GM19452 (cell line): Measurements from ENCODE around the gene SLC23A1.

ENCODE experiments used
- ATAC-seq: cut with Tn5 transposase; IDR thresholded peaks from one replicate; pipeline ENCODE4 v1.9.1; 2021; ENCODE audit not compliant: unreplicated experiment

The SLC23A1 gene

DNA sequence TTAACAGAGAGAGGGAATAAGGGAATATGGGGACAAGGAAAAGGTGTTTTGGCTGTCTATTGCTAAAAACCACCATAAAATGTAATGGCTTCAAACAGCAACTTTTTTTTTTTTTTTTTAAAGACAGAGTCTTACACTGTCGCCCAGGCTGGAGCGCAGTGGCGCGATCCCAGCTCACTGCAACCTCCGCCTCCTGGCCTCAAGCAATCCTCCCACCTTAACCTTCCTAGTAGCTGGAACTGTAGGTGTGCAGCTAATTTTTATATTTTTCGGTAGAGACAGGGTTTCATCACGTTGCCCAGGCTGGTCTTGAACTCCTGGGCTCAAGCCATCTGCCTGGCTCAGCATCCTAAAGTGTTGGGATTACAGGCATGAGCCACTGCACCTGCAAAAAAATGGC lies 25.1 kb upstream of the SLC23A1 start:
- no peak for ATAC-seq

DNA sequence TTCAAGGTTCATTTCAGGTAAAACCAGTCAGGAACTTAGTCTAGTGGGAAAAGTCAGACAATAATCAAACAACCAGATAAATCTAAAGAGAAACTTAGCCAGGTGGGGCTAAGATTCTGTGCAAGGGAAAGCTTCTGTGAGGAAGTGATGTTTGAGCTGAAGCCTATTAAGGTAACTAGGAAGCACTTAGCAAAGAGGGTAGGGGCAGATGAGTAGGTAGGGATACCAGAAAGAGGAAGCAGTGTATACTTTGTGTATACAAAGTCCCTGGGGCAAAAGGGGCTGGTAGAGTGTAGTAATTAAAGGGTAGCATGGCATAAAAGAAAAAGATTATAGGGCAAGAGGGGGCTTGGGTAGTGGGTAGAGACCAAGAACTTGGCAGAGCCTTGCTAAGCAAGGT lies 24.4 kb upstream of the SLC23A1 start:
- no peak for ATAC-seq

DNA sequence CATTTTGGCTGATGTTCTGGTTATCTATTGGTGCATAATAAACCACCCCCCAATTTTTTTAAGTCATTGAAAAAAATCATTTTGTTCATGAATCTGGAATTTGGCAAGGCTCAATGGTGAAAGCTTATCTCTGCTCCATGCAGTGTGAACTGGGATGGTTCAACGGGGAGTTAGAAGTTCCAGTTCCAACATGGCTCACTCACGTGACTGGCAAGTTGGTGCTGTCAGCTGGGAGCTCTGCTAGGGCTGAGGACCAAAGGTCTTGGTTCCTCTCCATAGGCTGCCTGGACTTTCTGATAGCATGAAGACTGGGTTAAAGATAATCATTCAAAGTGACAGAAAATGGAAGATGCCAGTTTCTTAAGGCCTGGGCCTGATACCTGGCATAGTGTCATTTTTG lies 23.9 kb upstream of the SLC23A1 start:
- no peak for ATAC-seq

DNA sequence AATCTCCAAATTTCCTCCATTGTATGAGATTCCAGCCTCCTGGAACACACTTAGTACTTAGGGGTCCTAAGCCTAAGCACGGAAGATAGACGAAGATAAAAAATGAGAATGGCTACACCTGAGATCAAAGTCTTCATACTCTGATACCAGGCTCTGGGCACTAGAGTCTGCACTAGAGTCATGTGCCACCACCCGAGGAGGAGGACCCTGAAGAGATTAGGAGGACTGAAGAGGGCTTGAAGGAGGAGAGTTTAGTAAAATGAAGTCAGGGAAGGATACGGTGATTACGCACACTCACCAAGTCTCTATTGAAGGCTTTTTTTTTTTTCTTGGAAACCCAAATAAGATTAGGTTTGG lies 21.4 kb upstream of the SLC23A1 start:
- ATAC-seq: no peak

DNA sequence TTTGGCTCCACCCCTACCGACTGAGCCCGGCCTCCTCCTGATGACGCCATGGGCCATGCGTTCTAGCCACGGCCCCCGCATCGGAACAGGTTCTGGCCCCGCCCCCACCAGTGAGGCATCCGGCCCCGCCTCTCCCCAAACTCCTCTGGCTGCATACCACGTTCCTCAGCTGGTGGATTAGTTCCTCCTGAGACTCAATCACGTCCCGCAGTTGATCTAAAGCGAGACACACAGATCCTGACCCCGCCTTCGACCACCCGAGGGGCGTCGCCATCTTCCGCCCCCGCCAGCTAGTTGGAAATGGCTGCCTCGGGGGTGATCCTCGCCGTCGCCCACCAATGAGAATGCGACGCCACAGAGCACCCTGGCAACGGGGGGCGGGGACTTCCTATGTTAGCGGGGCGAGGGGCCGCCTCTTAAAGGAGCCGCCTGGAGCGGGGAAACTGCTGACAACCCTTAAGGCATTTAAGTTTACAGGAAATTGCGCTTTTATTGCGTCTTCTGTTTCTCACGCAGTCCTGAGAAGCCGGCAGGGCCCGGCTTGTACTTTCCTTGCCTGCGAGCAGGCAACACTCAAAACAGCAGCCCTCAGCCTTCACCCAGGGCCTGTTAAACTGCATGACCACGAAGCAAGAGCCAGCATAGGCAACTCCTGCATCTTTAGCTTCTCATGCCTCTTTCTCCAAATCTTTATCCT lies 20.8 kb upstream of the SLC23A1 start, which contains the start of gene SPATA24:
Gene SPATA24, minus strand, starts transcription at position 303 of the 697 bp plus-strand sequence. Its CDS starts 29 bp downstream, at position 274.
- ATAC-seq: peak; percentile 87

GRCh38 chr5:139403418-139403786 lies 20.3 kb upstream of the SLC23A1 start:
- no peak for ATAC-seq

DNA sequence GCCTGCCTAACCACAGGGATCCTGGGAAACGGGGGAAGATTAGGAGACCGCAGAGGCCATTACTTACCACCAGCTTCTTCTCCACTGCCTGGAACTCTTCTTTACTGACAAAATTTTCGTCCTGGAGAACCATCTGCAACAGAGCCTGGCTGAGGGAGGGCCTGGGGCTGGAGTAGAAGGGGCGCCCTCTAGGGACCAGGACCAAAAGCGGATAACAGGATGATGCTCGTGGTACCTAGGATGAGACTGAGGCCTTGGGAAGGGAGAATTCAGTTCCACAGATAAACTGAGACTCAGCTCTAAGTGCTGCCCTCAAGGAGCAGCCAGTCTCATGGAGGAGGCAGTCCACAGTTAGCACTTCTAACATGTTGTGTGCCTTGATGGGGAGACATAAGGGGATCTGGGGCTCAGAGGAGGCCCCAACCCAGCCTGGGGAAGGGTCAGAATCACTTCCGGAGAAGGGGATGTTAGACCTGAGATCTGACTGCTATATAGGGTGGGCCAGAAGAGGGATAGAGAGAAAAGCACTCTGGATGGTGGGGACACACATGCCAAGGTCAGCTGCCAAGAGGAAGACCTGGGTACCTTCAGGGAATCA lies 19.6 kb upstream of the SLC23A1 start:
- no peak for ATAC-seq

DNA sequence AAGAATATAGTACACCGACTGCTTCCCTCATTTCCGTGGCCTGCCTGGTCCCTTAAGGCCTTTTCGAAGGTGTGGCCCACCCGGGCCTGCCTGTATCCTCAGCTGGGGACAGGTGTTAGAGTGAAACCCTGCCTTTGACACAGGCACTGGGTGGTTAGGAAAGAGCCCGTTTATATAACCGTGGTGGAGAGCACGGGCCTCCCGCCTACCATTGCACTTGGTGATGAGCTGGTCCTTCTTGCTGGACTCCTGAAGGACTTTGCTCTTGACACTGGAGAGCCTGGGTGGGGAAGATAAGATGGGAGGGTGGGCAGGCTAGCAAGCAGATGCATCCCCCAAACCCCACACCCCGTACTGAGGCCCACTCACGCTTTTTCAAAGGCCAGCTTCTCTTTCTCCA lies 18.4 kb upstream of the SLC23A1 start:
- ATAC-seq: no peak

- peak; percentile 24 for ATAC-seq
Observed at GRCh38 chr5:139399501-139400121, 16.5 kb upstream of the SLC23A1 start.

GRCh38 chr5:139397921-139398320 lies 14.8 kb upstream of the SLC23A1 start:
- no peak for ATAC-seq

GRCh38 chr5:139396691-139397090 lies 13.6 kb upstream of the SLC23A1 start:
- ATAC-seq: no peak

- ATAC-seq: no peak
Observed at GRCh38 chr5:139395844-139396640, 12.9 kb upstream of the SLC23A1 start.

GRCh38 chr5:139394654-139395566 lies 11.8 kb upstream of the SLC23A1 start, which contains the start of gene PROB1:
TSS of gene PROB1 (minus strand) at chr5:139395104. CDS start at chr5:139395081, 23 bp downstream.
- no peak for ATAC-seq

DNA sequence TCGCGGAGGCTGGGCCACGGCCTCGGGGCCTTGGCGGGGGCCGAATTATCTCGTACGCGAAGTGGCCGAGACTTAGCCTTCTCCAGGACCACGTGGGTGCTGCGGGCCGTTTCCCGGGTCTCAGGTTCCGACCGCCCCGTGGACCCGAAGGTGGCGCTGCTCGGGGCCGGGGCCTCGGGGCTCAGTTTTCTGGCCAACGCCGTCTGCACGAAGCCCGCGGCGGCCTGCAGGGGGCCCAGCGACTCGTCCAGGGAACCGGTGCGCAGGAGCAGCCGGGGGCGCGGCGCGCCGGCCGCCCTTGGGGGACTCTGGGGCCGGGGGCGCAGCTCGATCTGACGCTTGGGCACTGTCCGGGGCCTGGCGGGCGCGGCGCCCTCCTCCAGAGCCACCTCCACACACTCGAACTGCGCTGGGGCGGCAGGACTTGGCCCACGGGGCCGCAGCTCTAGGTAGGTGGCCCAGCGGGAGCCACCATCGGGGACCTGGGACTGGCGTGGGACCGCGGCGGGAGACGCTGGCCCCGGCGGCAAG lies 11.1 kb upstream of the SLC23A1 start:
- ATAC-seq: no peak

DNA sequence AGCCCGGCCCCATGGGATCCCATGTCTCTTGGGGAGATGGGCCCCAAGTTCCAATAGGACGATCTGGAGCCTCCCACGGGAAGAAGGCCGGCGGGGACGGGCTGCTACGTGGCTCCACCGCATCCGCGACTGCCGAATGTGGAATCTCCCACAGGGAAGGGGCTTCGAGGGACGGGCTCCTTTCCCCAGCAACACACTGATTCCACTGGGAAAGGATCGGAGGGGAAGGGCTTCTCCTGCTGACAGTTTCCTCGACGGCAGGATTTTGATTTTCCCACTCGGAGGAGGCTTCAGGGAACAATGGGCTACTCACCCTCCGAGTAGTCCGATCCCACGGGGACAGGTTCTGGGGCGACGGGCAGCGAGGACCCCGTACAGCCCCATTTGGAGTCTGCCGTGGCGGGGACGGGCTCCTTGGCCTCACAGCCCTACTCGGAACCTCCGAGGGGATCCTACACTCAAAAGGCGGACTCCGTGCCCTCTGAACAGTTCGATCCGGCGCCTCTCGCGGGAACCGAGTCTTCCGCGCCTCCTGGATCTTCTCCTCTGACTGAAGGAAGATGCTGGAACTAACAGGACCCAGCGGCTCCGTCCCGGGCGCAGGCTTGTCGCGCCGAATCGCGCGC lies 10.5 kb upstream of the SLC23A1 start:
- ATAC-seq: no peak

DNA sequence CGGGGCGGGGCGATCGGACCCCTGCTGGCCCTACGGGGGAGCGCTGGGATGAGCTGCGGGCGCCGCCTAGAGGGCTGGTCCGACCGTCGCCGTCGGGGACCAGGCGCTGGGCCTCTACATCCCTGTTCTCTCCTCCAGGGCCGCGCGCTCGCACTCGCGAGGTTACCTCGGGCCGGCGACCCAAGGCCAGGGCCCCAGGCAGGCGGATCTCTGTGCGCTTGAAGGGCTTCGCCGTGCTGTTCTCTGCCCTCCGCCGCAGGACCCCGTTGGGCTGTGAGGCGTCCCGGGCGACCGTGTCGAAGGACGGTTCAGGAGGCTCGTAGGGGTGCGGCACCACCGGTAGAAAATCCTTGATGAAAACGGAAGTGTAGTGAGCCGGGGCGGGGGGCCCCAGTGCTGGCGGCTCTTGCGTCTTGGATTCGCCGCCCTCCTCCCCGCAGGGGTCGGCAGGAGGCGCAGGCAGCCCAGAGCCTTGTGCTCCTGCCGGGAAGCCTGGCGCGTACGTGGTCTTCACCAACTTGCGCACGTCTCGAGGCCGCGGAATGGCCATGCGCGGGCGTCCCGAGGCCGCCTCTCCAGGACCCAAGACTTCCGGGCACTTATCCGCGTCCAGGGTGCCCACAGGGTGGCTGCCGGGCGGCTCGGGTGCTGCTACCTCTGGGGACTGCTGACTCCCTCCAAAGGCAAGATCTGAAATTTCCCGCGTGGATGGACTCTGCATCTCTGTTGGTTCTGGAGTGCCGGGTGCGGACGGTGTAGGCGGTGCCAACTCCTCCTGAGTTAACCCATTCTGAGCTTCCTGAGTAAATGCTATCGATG lies 9.8 kb upstream of the SLC23A1 start:
- peak; percentile 40 for ATAC-seq

- ATAC-seq: no peak
Observed at GRCh38 chr5:139392324-139392677, 9.2 kb upstream of the SLC23A1 start.

- ATAC-seq: no peak
Observed at GRCh38 chr5:139391570-139392323, 8.7 kb upstream of the SLC23A1 start.
